T1000 (cell line): ENCODE measurements around the gene GRIP2.
A peak's percentile ranks its signal among the peaks of the same experiment; 100 is the strongest.

Source experiments
- DNase-seq: peaks from one replicate; lab custom pipeline; 2025; ENCODE audit warnings: mixed read lengths; lab: John Stamatoyannopoulos, UW

GRIP2 gene

GRCh38 chr3:14465425-14465824, 74.7 kb downstream of the GRIP2 start:
- DNase-seq, result no peak

- DNase-seq, result no peak
Measured at GRCh38 chr3:14464521-14464920, 75.6 kb downstream of the GRIP2 start.

GRCh38 chr3:14464141-14464465, 76.0 kb downstream of the GRIP2 start:
- no peak for DNase-seq

- DNase-seq, result no peak
Measured at GRCh38 chr3:14463330-14464140, 76.6 kb downstream of the GRIP2 start.

- no peak for DNase-seq
Measured at GRCh38 chr3:14462738-14463137, 77.4 kb downstream of the GRIP2 start.

GRCh38 chr3:14461748-14462324, 78.3 kb downstream of the GRIP2 start:
- no peak for DNase-seq

- no peak for DNase-seq
Measured at GRCh38 chr3:14461006-14461747, 79.0 kb downstream of the GRIP2 start.

GRCh38 chr3:14460342-14461005, 79.7 kb downstream of the GRIP2 start:
- DNase-seq, result no peak

GRCh38 chr3:14459787-14460186, 80.4 kb downstream of the GRIP2 start:
- DNase-seq, result no peak

- no peak for DNase-seq
Measured at GRCh38 chr3:14459384-14459783, 80.8 kb downstream of the GRIP2 start.

GRCh38 chr3:14458434-14459275, 81.5 kb downstream of the GRIP2 start:
- no peak for DNase-seq

GRCh38 chr3:14457999-14458398, 82.1 kb downstream of the GRIP2 start:
- DNase-seq, result no peak

GRCh38 chr3:14457481-14457880, 82.7 kb downstream of the GRIP2 start:
- DNase-seq, result no peak

- no peak for DNase-seq
Measured at GRCh38 chr3:14456794-14457193, 83.3 kb downstream of the GRIP2 start.

- DNase-seq, result no peak
Measured at GRCh38 chr3:14455571-14456317, 84.4 kb downstream of the GRIP2 start.

- no peak for DNase-seq
Measured at GRCh38 chr3:14454639-14455310, 85.4 kb downstream of the GRIP2 start.

- DNase-seq, result no peak
Measured at GRCh38 chr3:14453876-14454638, 86.1 kb downstream of the GRIP2 start.

GRCh38 chr3:14452740-14453710, 87.1 kb downstream of the GRIP2 start:
- peak; percentile 91 for DNase-seq
